NCI-H1930 (cell line): ENCODE measurements around the gene MFAP5.

ENCODE experiments used
- DNase-seq, 2 experiments: peaks; one replicate each; lab custom pipeline; 2025; lab: John Stamatoyannopoulos, UW

MFAP5 gene

GRCh38 chr12:8662593-8662992, at the start of gene MFAP5:
TSS of gene MFAP5 (minus strand) at chr12:8662826. CDS start at chr12:8662104, 722 bp downstream.
- no peak for DNase-seq

GRCh38 chr12:8709124-8709830, 46.7 kb upstream of the MFAP5 start:
- DNase-seq = no peak

- DNase-seq = no peak
These were observed 39.5 kb upstream of the MFAP5 start for GRCh38 chr12:8702159-8702558.

GRCh38 chr12:8701046-8701660, 38.5 kb upstream of the MFAP5 start:
- DNase-seq = no peak

- no peak for DNase-seq
These were observed 37.1 kb upstream of the MFAP5 start for GRCh38 chr12:8699714-8700113.

GRCh38 chr12:8698879-8699278, 36.3 kb upstream of the MFAP5 start:
- no peak for DNase-seq

- DNase-seq = peak; percentile 26 to 61
These were observed 35.7 kb upstream of the MFAP5 start for GRCh38 chr12:8698132-8698851.

- DNase-seq = peak; percentile 87 to 96
These were observed 35.0 kb upstream of the MFAP5 start, which contains the start of gene RIMKLB for GRCh38 chr12:8697476-8698131. TSS of gene RIMKLB (plus strand) at chr12:8697991. CDS start at chr12:8713867, 15,876 bp downstream.

- peak in 1 of 2 experiments; percentile 56 for DNase-seq
These were observed 34.5 kb upstream of the MFAP5 start for GRCh38 chr12:8697120-8697475.

- DNase-seq = no peak
These were observed 33.9 kb upstream of the MFAP5 start for GRCh38 chr12:8696442-8697090.

GRCh38 chr12:8695116-8695515, 32.5 kb upstream of the MFAP5 start:
- no peak for DNase-seq

- peak; percentile 45 to 57 for DNase-seq
These were observed 29.9 kb upstream of the MFAP5 start for GRCh38 chr12:8692573-8692972.

- no peak for DNase-seq
These were observed 27.1 kb upstream of the MFAP5 start for GRCh38 chr12:8689681-8690080.

- DNase-seq = peak in 1 of 2 experiments; percentile 2
These were observed 25.4 kb upstream of the MFAP5 start for GRCh38 chr12:8687846-8688601.

- DNase-seq = no peak
These were observed 22.4 kb upstream of the MFAP5 start for GRCh38 chr12:8685051-8685450.

GRCh38 chr12:8681129-8681884, 18.7 kb upstream of the MFAP5 start:
- no peak for DNase-seq

- DNase-seq = no peak
These were observed 17.9 kb upstream of the MFAP5 start for GRCh38 chr12:8680533-8680932.

GRCh38 chr12:8678661-8679111, 16.1 kb upstream of the MFAP5 start:
- DNase-seq = no peak

GRCh38 chr12:8677362-8677761, 14.7 kb upstream of the MFAP5 start:
- no peak for DNase-seq

- DNase-seq = no peak
These were observed 14.0 kb upstream of the MFAP5 start for GRCh38 chr12:8676651-8677050.
